ENCODE measurements around the gene WDR62. TPM values are rescaled to one million over a fixed set of nuclear protein-coding genes. Genes with fewer than 3 reads are reported as not detected.

WDR62 gene
- total RNA-seq, 4 donors from 2014 or later = 1.1 to 15.7 (median 2.9) TPM

DNA sequence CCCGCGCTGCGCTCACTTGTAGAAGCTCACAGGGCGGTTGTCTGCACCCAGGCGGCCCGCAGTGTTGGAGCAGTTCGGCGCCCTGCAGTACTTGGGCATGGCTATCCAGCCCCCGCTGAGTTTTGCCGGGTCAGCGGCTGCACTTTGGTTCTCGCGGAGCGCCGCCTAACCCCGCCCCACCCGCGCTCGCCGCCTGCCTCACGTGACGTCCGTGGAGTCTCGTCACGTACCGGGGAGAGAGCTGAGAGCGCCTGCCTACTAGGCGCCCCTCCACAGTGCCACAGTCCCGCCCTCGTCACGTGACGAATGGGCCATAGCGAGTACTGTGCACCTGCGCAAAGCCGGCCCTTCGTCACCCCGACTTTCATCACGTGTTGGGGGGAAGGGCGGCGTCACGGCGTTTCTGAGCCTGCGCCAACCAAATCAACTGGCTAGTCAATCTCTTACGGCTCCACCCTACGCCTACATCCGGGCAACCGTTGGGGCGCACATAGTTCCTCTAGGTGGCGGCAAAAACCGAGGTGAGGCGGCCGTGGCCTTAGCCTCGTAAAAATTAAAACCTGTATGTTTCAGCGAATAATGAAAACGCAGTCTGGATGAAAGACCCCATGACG lies 471 bp upstream of the WDR62 start, which contains the start of gene THAP8:
Gene THAP8 (minus strand): TSS at position 167 of the 614 bp plus-strand sequence. CDS start 68 bp downstream, at position 99.
- H3K9me3 ChIP-seq = no peaks in the 10 kb centered on the region
- H3K4me3 ChIP-seq = peak within 1 kb of the TSS; percentile 55 to 85 (median 73)
- peaks cover 0 to 19% (median 2%) of the 10 kb centered on the region in 4 donors for H3K4me1 ChIP-seq
- no peaks in the 10 kb centered on the region for H3K27me3 ChIP-seq
- DNase-seq = peak; percentile 100
- H3K36me3 ChIP-seq = no peaks in the 10 kb centered on the region
- TF ChIP-seq POLR2A (IDR thresholded peaks at IDR 0.05) = peak; percentile 70 to 71
- TF ChIP-seq, protein P1, sequence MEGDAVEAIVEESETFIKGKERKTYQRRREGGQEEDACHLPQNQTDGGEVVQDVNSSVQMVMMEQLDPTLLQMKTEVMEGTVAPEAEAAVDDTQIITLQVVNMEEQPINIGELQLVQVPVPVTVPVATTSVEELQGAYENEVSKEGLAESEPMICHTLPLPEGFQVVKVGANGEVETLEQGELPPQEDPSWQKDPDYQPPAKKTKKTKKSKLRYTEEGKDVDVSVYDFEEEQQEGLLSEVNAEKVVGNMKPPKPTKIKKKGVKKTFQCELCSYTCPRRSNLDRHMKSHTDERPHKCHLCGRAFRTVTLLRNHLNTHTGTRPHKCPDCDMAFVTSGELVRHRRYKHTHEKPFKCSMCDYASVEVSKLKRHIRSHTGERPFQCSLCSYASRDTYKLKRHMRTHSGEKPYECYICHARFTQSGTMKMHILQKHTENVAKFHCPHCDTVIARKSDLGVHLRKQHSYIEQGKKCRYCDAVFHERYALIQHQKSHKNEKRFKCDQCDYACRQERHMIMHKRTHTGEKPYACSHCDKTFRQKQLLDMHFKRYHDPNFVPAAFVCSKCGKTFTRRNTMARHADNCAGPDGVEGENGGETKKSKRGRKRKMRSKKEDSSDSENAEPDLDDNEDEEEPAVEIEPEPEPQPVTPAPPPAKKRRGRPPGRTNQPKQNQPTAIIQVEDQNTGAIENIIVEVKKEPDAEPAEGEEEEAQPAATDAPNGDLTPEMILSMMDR (IDR thresholded peaks at IDR 0.05) = peak; percentile 12 to 77 (median 55)
- H3K27ac ChIP-seq = peak within 1 kb of the TSS; percentile 87 to 99 (median 95)

DNA sequence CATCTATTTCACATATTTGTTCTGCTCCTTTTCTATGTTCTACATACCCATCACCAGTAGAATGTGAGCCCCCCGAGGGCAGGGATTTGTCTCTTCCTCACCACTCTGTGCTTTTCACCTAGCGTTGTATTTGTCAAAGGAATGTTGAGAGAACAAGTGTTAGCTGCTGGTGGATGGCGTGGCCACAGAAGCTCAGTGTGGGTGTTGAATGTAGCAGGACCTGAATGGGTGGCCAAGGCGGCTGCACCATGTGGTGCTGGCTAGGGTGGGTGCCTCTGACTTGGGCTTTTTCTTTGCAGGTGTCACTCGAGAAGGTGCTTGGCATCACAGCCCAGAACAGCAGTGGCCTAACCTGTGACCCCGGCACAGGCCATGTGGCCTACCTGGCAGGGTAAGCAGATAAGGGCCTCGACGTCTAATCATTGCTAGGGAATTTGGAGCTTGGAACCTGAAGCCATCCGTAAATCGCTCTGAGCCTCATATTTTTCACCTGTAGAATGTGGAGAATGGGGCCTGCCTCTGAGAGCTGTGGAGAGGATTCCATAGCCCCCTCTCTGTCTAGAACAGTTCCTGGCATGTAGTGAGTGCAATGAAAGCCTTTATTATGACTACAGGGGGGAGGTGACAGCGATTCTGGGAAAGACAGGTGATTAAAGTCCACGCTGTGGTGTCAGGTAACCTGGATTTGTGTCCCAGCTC lies 3.9 kb downstream of the WDR62 start:
- Histone ChIP-seq H3K27me3 (no peaks in the 10 kb centered on the region), H3K27ac (no peak overlapping the region), H3K4me1 (peaks cover 0 to 17% (median 2%) of the 10 kb centered on the region in 4 donors), H3K9me3 (no peaks in the 10 kb centered on the region), H3K36me3 (no peaks in the 10 kb centered on the region), H3K4me3 (no peak overlapping the region)
- TF ChIP-seq, protein P1 (IDR thresholded peaks at IDR 0.05) = no peak
- TF ChIP-seq POLR2A (IDR thresholded peaks at IDR 0.05) = no peak
- no peak for DNase-seq

DNA sequence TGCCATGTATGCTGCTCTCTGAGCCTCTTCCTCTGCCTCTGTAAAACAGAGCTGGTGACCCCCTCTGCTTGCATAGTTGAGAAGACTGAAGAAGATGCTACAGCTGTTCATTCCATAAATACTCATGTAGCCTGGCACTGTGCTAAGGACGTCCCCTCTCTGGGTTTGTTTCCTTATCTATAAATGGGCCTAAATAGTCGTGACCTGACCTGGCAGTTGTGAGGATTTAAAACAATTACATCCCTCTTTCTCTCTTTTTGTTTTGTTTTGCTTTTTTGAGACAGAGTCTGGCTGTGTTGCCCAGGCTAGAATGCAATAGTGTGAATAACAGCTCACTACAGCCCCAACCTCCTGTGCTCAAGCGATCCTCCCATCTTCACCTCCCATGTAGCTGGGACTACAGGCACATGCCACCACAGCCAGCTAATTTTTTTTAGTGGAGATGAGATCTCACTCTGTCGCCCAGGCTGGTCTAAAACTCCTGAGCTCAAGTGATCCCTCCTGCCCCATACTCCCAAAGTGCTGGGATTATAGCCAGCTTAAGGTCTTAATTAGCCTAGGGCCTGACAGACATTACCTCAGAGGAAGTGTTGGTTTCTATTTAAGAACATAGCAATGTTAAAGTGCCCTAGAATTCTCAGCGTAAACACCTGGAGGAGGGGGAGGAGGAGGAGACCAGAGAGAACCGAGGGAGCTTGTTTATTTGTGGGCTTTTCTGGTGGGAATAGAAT lies 4.6 kb downstream of the WDR62 start:
- Histone ChIP-seq H3K27ac (no peak overlapping the region), H3K27me3 (no peaks in the 10 kb centered on the region), H3K36me3 (no peaks in the 10 kb centered on the region), H3K4me1 (peaks cover 0 to 17% (median 2%) of the 10 kb centered on the region in 4 donors), H3K4me3 (no peak overlapping the region), H3K9me3 (no peaks in the 10 kb centered on the region)
- no peak for DNase-seq
- TF ChIP-seq, protein P1 (IDR thresholded peaks at IDR 0.05) = no peak
- TF ChIP-seq POLR2A (IDR thresholded peaks at IDR 0.05) = no peak

DNA sequence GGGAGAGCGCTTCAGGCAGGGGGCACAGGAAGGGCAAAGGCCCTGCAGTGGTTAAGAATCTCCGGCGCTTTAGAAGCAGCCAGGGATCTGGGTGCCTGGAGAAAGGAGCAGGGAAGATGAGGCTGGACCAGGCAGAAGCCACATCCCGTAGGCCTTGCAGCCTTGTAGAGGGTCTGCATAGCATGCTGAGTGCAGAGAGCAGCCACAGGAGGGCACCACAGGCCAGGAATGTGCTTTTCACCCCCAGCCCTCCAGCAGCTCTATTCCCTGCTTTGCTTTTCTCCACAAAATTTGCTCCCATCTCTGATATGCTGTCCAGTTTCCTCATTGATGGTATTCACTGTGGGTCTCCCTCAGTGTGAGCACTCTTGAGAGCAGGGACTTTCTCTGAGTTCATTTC lies 5.7 kb downstream of the WDR62 start:
- H3K9me3 ChIP-seq = no peaks in the 10 kb centered on the region
- DNase-seq = peak in 1 of 3 donors; percentile 59
- H3K36me3 ChIP-seq = no peaks in the 10 kb centered on the region
- peaks cover 0 to 12% (median under 1%) of the 10 kb centered on the region in 4 donors for H3K4me1 ChIP-seq
- H3K27me3 ChIP-seq = no peaks in the 10 kb centered on the region
- H3K4me3 ChIP-seq = no peak overlapping the region
- TF ChIP-seq, protein P1 (IDR thresholded peaks at IDR 0.05) = peak in 4 of 6 experiments; percentile 23 to 50 (median 42)
- no peak for TF ChIP-seq POLR2A (IDR thresholded peaks at IDR 0.05)
- no peak overlapping the region for H3K27ac ChIP-seq

DNA sequence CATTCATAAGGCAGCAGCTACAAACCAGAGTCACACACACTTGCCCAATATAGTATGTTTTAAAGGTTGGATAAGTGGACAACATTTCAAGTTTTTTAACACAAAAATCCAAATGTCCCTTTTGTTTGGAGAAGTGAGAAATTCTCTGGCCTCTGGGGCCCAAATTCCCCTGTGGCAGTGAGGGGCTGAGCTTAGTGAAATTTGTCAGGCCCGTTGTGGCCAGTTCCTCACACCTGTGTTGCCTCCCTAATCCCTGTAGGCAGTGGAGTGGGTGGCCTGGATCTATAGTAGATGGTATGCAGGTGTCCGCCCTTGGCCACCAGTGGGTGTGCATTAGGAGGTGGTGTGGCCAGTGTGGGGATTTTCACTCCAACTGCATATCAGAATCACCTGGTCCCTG lies 6.7 kb downstream of the WDR62 start:
- Histone ChIP-seq H3K4me1 (peaks cover 0 to 9% (median 0%) of the 10 kb centered on the region in 4 donors), H3K9me3 (no peaks in the 10 kb centered on the region), H3K4me3 (no peak overlapping the region), H3K27me3 (no peaks in the 10 kb centered on the region), H3K36me3 (no peaks in the 10 kb centered on the region), H3K27ac (no peak overlapping the region)
- DNase-seq = no peak
- TF ChIP-seq POLR2A (IDR thresholded peaks at IDR 0.05) = no peak
- TF ChIP-seq, protein P1 (IDR thresholded peaks at IDR 0.05) = no peak

Data from Peyer's patch (tissue), 4 donors.